LNCaP clone FGC (cell line): Measurements from ENCODE around the gene LRRC45.

Source experiments
- DNase-seq: peaks from one replicate; pipeline ENCODE4 v3.0.0-alpha.2; 2011; ENCODE audit warnings: low read depth
- H3K4me3 ChIP-seq: 2 replicates; pipeline ENCODE4 v1.5.1; 2011; ENCODE audit warnings: mild to moderate bottlenecking, low read depth, low read length, control low read depth
- TF ChIP-seq, protein P1 (sequence below): IDR thresholded peaks from 2 replicates; pipeline ENCODE4 v1.5.1; 2012; ENCODE audit warnings: mild to moderate bottlenecking; ENCODE audit not compliant: control insufficient read depth, insufficient read depth; ENCODE audit errors: extremely low read depth

The LRRC45 gene

DNA sequence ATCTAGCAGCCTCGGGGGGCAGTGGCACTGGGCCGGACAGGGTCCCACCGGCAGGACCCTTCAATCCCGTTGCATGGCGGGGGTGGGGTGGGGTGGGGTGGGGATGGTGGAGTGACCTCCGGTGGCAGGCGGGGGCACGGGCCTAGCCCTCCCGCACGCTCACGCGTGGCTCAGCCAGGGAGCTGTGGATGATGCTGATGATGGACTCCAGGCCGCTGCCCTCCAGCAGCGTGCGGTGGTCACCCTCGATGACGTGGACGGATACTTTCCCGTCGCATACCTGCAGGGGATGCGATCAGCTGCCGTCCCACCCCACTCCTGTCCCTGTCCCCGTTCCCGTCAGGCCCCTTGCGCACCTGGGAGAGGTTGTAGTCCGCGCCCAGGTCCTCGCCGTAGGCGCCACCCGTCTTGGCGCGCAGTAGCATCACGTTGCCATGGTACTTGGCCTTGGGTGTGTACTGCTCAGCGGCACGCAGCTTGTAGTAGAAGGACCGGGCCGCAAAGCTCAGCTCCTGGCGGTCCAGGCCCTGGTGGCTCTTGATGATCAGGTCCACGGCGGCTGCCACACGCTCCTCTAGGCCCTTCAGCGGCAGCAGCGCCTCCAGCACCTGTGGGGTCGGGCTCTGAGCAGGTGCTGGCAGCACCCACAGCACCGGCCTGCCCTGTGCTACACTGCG lies 56.0 kb downstream of the LRRC45 start:
- H3K4me3 ChIP-seq: no peak overlapping the region
- DNase-seq: no peak
- TF ChIP-seq, protein P1, sequence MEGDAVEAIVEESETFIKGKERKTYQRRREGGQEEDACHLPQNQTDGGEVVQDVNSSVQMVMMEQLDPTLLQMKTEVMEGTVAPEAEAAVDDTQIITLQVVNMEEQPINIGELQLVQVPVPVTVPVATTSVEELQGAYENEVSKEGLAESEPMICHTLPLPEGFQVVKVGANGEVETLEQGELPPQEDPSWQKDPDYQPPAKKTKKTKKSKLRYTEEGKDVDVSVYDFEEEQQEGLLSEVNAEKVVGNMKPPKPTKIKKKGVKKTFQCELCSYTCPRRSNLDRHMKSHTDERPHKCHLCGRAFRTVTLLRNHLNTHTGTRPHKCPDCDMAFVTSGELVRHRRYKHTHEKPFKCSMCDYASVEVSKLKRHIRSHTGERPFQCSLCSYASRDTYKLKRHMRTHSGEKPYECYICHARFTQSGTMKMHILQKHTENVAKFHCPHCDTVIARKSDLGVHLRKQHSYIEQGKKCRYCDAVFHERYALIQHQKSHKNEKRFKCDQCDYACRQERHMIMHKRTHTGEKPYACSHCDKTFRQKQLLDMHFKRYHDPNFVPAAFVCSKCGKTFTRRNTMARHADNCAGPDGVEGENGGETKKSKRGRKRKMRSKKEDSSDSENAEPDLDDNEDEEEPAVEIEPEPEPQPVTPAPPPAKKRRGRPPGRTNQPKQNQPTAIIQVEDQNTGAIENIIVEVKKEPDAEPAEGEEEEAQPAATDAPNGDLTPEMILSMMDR: no peak

DNA sequence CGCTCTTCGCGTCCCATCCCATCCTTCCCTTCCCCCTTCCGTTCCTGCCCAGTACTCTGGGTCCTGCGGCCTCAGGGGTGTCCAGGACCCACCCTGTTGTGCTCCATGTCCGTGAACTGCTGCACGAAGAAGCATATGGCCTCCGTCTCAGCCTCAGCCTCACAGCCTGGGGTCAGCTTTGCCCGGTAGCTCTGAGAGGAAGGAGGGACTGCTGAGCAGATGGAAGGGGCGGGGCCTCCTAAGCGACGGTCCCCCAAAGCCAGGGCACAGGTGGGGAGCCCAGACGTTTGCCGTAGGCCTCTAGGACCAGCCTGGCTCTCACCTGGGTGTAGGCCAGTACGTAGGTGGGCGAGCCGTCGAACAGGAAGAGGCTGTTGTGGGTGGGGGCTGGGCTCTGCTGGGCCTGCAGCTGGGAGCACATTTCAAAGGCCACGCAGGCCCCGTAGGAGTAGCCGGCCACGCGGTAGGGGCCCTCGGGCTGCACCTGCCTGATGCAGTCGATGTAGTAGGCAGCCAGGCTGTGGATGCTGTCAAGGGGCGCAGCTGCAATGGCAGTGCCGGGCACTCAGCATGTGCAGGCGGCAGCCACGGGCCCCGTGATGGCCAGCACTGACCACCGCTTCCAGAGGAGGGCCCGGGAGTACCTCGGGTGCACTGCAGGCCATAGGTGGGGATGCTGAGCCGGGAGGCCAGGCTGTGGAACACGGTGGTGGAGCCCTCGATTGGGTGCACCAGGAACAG lies 57.1 kb downstream of the LRRC45 start:
- H3K4me3 ChIP-seq: no peak overlapping the region
- TF ChIP-seq, protein P1: no peak
- no peak for DNase-seq
